ENCODE measurements around the gene DYNLT2B. TPM values are rescaled to one million over a fixed set of nuclear protein-coding genes. Genes with fewer than 3 reads are reported as not detected.

Gene DYNLT2B
- total RNA-seq, 1 experiment from 2014 or later: 12.1 TPM

GRCh38 chr3:196340466-196340865 is 22.4 kb upstream of the DYNLT2B start:
- intact Hi-C loops (cut with micrococcal nuclease; ENCODE audit: unreplicated experiment): no loop called here
- TF ChIP-seq, protein P1, sequence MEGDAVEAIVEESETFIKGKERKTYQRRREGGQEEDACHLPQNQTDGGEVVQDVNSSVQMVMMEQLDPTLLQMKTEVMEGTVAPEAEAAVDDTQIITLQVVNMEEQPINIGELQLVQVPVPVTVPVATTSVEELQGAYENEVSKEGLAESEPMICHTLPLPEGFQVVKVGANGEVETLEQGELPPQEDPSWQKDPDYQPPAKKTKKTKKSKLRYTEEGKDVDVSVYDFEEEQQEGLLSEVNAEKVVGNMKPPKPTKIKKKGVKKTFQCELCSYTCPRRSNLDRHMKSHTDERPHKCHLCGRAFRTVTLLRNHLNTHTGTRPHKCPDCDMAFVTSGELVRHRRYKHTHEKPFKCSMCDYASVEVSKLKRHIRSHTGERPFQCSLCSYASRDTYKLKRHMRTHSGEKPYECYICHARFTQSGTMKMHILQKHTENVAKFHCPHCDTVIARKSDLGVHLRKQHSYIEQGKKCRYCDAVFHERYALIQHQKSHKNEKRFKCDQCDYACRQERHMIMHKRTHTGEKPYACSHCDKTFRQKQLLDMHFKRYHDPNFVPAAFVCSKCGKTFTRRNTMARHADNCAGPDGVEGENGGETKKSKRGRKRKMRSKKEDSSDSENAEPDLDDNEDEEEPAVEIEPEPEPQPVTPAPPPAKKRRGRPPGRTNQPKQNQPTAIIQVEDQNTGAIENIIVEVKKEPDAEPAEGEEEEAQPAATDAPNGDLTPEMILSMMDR (IDR thresholded peaks at IDR 0.05; ENCODE audit: insufficient read depth in 1 of 2, low read depth in 1 of 2, low read length in 1 of 2, severe bottlenecking in 1 of 2, unreplicated experiment in 1 of 2): no peak
- BruUV-seq (replicated peaks): no TSS peak
- Mint-ChIP-seq H3K36me3 (ENCODE audit: insufficient read depth, unreplicated experiment) (peaks cover 9% of the 10 kb centered on the region), H3K4me3 (ENCODE audit: unreplicated experiment) (no peak overlapping the region), H3K27me3 (ENCODE audit: insufficient read depth, unreplicated experiment) (no peaks in the 10 kb centered on the region), H3K4me1 (ENCODE audit: low read depth, unreplicated experiment) (peaks cover 3% of the 10 kb centered on the region), H3K27ac (ENCODE audit: unreplicated experiment) (no peak overlapping the region), H3K9me3 (ENCODE audit: unreplicated experiment) (peaks cover 3% of the 10 kb centered on the region)
- no peaks in the 10 kb centered on the region for H3K36me3 ChIP-seq (ENCODE audit: control insufficient read depth, insufficient read depth, low read length)
- no peaks in the 10 kb centered on the region for H3K4me1 ChIP-seq
- H3K9me3 ChIP-seq: no peaks in the 10 kb centered on the region
- H3K4me3 ChIP-seq (ENCODE audit: low read depth, low read length): no peak overlapping the region
- CTCF ChIA-PET: no interaction called here
- POLR2A ChIA-PET: no interaction called here
- no peak for DNase-seq
- no peaks in the 10 kb centered on the region for H3K27me3 ChIP-seq (replicated peaks; ENCODE audit: control insufficient read depth, insufficient read depth, low read length)

DNA sequence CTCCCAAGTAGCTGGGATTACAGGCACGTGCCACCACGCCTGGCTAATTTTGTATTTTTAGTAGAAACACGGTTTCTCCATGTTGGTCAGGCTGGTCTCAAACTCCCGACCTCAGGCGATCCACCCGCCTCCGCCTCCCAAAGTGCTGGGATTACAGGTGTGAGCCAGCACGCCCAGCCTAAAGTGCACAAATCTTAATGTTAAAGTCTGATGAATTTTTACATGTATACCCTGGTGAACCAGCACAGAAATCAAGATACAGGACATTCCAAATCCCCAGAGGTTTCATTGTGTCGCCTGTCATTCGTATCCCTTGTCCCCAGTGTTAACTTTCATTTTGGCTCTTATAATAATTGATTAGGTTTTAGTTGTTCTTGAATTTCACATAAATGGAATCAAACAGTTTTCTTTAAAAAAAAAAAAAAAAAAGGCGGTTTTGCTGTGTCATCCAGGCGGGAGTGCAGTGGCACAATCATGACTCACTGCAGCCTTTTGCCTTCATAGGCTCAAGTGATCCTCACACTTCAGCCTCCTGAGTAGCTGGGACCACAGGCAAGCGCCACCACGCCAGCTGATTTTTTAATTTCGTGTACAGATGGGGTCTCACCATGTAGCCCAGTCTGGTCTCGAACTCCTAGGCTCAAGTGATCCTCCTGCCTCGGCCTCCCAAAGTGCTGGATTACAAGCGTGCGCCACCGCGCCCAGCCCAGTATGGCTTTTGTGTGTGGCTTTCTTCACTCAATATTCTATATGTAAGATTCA is 21.6 kb upstream of the DYNLT2B start:
- no peaks in the 10 kb centered on the region for H3K4me1 Mint-ChIP-seq (ENCODE audit: low read depth, unreplicated experiment)
- no peaks in the 10 kb centered on the region for H3K27me3 Mint-ChIP-seq (ENCODE audit: insufficient read depth, unreplicated experiment)
- no TSS peak for BruUV-seq (replicated peaks)
- no peak overlapping the region for H3K4me3 Mint-ChIP-seq (ENCODE audit: unreplicated experiment)
- no peaks in the 10 kb centered on the region for H3K4me1 ChIP-seq
- H3K27me3 ChIP-seq (replicated peaks; ENCODE audit: control insufficient read depth, insufficient read depth, low read length): no peaks in the 10 kb centered on the region
- ChIA-PET POLR2A (no interaction called here), CTCF (no interaction called here)
- no peak overlapping the region for H3K4me3 ChIP-seq (ENCODE audit: low read depth, low read length)
- no peaks in the 10 kb centered on the region for H3K36me3 ChIP-seq (ENCODE audit: control insufficient read depth, insufficient read depth, low read length)
- H3K27ac Mint-ChIP-seq (ENCODE audit: unreplicated experiment): no peak overlapping the region
- no peak for DNase-seq
- H3K36me3 Mint-ChIP-seq (ENCODE audit: insufficient read depth, unreplicated experiment): peaks cover 5% of the 10 kb centered on the region
- TF ChIP-seq, protein P1 (IDR thresholded peaks at IDR 0.05; ENCODE audit: insufficient read depth in 1 of 2, low read depth in 1 of 2, low read length in 1 of 2, severe bottlenecking in 1 of 2, unreplicated experiment in 1 of 2): no peak
- H3K9me3 Mint-ChIP-seq (ENCODE audit: unreplicated experiment): no peaks in the 10 kb centered on the region
- intact Hi-C loops (cut with micrococcal nuclease; ENCODE audit: unreplicated experiment): no loop called here
- H3K9me3 ChIP-seq: no peaks in the 10 kb centered on the region

GRCh38 chr3:196339044-196339443 is 21.0 kb upstream of the DYNLT2B start:
- ChIA-PET CTCF (no interaction called here), POLR2A (no interaction called here)
- BruUV-seq (replicated peaks): no TSS peak
- Histone ChIP-seq H3K4me1 (no peaks in the 10 kb centered on the region), H3K36me3 (ENCODE audit: control insufficient read depth, insufficient read depth, low read length) (no peaks in the 10 kb centered on the region), H3K27me3 (replicated peaks; ENCODE audit: control insufficient read depth, insufficient read depth, low read length) (no peaks in the 10 kb centered on the region), H3K4me3 (ENCODE audit: low read depth, low read length) (no peak overlapping the region), H3K9me3 (no peaks in the 10 kb centered on the region)
- Mint-ChIP-seq H3K27me3 (ENCODE audit: insufficient read depth, unreplicated experiment) (no peaks in the 10 kb centered on the region), H3K27ac (ENCODE audit: unreplicated experiment) (no peak overlapping the region), H3K4me1 (ENCODE audit: low read depth, unreplicated experiment) (no peaks in the 10 kb centered on the region), H3K36me3 (ENCODE audit: insufficient read depth, unreplicated experiment) (peaks cover 5% of the 10 kb centered on the region), H3K9me3 (ENCODE audit: unreplicated experiment) (no peaks in the 10 kb centered on the region), H3K4me3 (ENCODE audit: unreplicated experiment) (no peak overlapping the region)
- intact Hi-C loops (cut with micrococcal nuclease; ENCODE audit: unreplicated experiment): no loop called here
- DNase-seq: no peak
- TF ChIP-seq, protein P1 (IDR thresholded peaks at IDR 0.05; ENCODE audit: insufficient read depth in 1 of 2, low read depth in 1 of 2, low read length in 1 of 2, severe bottlenecking in 1 of 2, unreplicated experiment in 1 of 2): no peak

All from Caco-2 (cell line).